KMS-11 (cell line): Measurements from ENCODE around the gene FRAS1.
A peak's percentile ranks its signal among the peaks of the same experiment; 100 is the strongest.
"Not testable (repeated sequence)": the region's sequence is repeated elsewhere in the genome, so short reads cannot be mapped to it uniquely, and the experiment has no call there.

Experiments used
- H2AFZ ChIP-seq: fragments of 200-600 bp; sonication (generic); 2 replicates; pipeline ENCODE4 v1.6.1; 2016; ENCODE audit warnings: antibody characterized with exemption, mixed run types, low read depth
- H3K27ac ChIP-seq: fragments of 200-600 bp; sonication (generic); 2 replicates; pipeline ENCODE4 v1.6.1; 2016; ENCODE audit warnings: mild to moderate bottlenecking, mixed run types
- H3K27me3 ChIP-seq: fragments of 200-600 bp; sonication (generic); 2 replicates; pipeline ENCODE4 v1.6.1; 2017; ENCODE audit warnings: mild to moderate bottlenecking, low read depth, mixed run types, moderate library complexity; ENCODE audit not compliant: insufficient read depth
- H3K36me3 ChIP-seq: fragments of 200-600 bp; sonication (generic); 2 replicates; pipeline ENCODE4 v1.6.1; 2017; ENCODE audit warnings: mild to moderate bottlenecking, mixed run types; ENCODE audit not compliant: insufficient read depth
- H3K4me1 ChIP-seq: fragments of 200-600 bp; sonication (generic); 2 replicates; pipeline ENCODE4 v1.6.1; 2016; ENCODE audit warnings: mild to moderate bottlenecking, low read depth, mixed run types; ENCODE audit not compliant: poor library complexity, severe bottlenecking
- H3K4me2 ChIP-seq: fragments of 200-600 bp; sonication (generic); 2 replicates; pipeline ENCODE4 v1.7.0; 2016; ENCODE audit warnings: mild to moderate bottlenecking, mixed run types
- H3K4me3 ChIP-seq: fragments of 200-600 bp; sonication (generic); IDR thresholded peaks from 2 replicates; pipeline ENCODE4 v1.6.1; 2017; ENCODE audit warnings: low read depth, low read length, mixed read lengths; ENCODE audit not compliant: insufficient read depth
- H3K79me2 ChIP-seq: fragments of 200-600 bp; sonication (generic); 2 replicates; pipeline ENCODE4 v1.6.1; 2016; ENCODE audit warnings: low read depth, mixed run types; ENCODE audit not compliant: insufficient read depth
- H3K9ac ChIP-seq: fragments of 200-600 bp; sonication (generic); 2 replicates; pipeline ENCODE4 v1.6.1; 2016; ENCODE audit warnings: mild to moderate bottlenecking, mixed run types
- H4K20me1 ChIP-seq: fragments of 200-600 bp; sonication (generic); 2 replicates; pipeline ENCODE4 v1.6.1; 2016; ENCODE audit warnings: mild to moderate bottlenecking, mixed run types; ENCODE audit not compliant: insufficient read depth
- TF ChIP-seq, protein P1 (sequence below): fragments of 200-600 bp; sonication (generic); conservative IDR thresholded peaks from 2 replicates; pipeline ENCODE4 v1.6.1; 2017; ENCODE audit warnings: low read depth, mild to moderate bottlenecking, antibody characterized with exemption, low read length, moderate library complexity, mixed read lengths

The FRAS1 gene

DNA sequence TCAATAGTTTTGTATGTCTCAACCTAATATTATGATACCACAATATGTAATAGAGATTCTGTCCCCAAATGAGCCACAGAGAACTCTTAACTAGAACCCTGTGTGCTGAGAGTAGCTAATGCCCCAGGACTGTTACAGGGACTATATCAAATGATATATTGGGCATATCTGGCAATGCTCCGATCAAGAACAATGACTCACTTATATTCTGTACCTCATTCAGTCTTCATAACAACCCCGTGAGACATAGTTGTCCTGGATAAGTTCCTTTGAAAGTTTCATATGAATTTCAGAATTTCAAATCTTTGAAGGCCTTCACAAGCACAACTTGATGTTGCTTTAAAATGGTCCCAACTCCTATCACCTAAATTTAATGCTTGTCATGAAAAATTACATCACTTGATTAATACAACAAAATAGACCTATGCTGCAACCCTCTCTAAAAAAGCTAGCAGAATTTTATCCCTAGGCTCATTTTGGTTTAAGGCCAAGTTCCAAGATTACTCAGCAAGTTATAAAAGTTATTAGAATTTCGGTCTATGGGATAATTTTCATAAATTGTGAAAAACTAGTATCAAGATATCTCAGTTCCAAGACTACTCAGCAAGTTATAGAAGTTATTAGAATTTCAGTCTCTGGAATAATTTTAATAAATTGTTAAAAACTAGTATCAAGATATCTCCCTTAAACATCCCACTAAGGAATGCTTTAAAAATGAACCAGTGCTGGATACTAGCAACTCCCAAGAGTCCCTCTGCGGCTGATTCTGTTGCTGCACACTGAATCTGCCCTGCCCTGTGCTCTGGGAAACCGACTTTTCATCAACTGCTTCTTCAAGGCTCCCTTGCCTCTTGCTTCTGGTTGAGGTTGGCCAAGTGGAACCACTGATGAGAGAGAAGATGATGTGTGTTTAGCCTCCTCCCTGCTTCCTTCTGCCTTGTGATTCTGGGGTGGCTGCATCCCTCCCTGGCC, 488.4 kb downstream of the FRAS1 start:
- H2AFZ ChIP-seq = no peak overlapping the region
- H3K9ac ChIP-seq = no peak overlapping the region
- no peaks in the 10 kb centered on the region for H3K4me1 ChIP-seq
- H3K4me2 ChIP-seq = no peak overlapping the region
- H3K36me3 ChIP-seq = no peaks in the 10 kb centered on the region
- H3K4me3 ChIP-seq = no peak overlapping the region
- no peak overlapping the region for H3K27ac ChIP-seq
- H3K27me3 ChIP-seq = no peaks in the 10 kb centered on the region
- no peaks in the 10 kb centered on the region for H3K79me2 ChIP-seq
- no peaks in the 10 kb centered on the region for H4K20me1 ChIP-seq
- TF ChIP-seq, protein P1, sequence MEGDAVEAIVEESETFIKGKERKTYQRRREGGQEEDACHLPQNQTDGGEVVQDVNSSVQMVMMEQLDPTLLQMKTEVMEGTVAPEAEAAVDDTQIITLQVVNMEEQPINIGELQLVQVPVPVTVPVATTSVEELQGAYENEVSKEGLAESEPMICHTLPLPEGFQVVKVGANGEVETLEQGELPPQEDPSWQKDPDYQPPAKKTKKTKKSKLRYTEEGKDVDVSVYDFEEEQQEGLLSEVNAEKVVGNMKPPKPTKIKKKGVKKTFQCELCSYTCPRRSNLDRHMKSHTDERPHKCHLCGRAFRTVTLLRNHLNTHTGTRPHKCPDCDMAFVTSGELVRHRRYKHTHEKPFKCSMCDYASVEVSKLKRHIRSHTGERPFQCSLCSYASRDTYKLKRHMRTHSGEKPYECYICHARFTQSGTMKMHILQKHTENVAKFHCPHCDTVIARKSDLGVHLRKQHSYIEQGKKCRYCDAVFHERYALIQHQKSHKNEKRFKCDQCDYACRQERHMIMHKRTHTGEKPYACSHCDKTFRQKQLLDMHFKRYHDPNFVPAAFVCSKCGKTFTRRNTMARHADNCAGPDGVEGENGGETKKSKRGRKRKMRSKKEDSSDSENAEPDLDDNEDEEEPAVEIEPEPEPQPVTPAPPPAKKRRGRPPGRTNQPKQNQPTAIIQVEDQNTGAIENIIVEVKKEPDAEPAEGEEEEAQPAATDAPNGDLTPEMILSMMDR = no peak

DNA sequence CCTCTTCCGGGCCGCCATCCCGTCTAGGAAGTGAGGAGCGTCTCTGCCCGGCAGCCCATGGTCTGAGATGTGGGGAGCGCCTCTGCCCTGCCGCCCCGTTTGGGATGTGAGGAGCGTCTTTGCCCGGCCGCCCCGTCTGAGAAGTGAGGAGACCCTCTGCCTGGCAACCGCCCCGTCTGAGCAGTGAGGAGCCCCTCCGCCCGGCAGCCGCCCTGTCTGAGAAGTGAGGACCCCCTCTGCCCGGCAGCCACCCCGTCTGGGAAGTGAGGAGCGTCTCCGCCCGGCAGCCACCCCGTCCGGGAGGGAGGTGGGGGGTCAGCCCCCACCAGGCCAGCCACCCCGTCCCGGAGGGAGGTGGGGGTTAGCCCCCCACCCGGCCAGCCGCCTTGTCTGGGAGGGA, 490.8 kb downstream of the FRAS1 start:
- H3K4me3 ChIP-seq, H2AFZ ChIP-seq, H4K20me1 ChIP-seq, H3K27ac ChIP-seq, H3K27me3 ChIP-seq, H3K4me1 ChIP-seq, H3K9ac ChIP-seq, H3K79me2 ChIP-seq, H3K4me2 ChIP-seq, H3K36me3 ChIP-seq: not testable (repeated sequence)

DNA sequence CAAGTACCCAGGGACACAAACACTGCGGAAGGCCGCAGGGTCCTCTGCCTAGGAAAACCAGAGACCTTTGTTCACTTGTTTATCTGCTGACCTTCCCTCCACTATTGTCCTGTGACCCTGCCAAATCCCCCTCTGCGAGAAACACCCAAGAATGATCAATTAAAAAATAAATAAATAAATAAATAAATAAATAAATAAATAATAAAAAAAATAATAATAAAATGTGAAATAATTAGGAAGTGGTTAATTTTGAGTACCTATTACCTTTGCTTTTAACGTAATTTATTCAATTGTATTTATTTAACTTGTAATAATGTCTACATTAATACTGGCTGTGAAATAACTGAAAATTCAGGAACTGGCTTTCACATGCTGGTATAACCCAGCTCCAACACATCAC, 491.8 kb downstream of the FRAS1 start:
- not testable (repeated sequence) for H3K27me3 ChIP-seq, H3K4me2 ChIP-seq, H3K4me3 ChIP-seq, H4K20me1 ChIP-seq, H3K79me2 ChIP-seq, H3K36me3 ChIP-seq, H3K27ac ChIP-seq, H3K4me1 ChIP-seq, H2AFZ ChIP-seq, H3K9ac ChIP-seq

GRCh38 chr4:78551420-78552351, 494.6 kb downstream of the FRAS1 start, which contains the start of gene ANXA3:
Gene ANXA3 (plus strand): TSS chr4:78551770. CDS start chr4:78554474, 2,704 bp downstream.
- peak within 1 kb of the TSS; percentile 58 for H2AFZ ChIP-seq
- no peaks in the 10 kb centered on the region; the same call in 1 of the 2 replicates for H3K27me3 ChIP-seq
- H3K79me2 ChIP-seq = no peaks in the 10 kb centered on the region
- TF ChIP-seq, protein P1 = no peak
- no peak within 1 kb of the TSS for H3K9ac ChIP-seq
- H3K4me1 ChIP-seq = no peaks in the 10 kb centered on the region
- H4K20me1 ChIP-seq = no peaks in the 10 kb centered on the region
- no peak within 1 kb of the TSS for H3K27ac ChIP-seq
- H3K4me2 ChIP-seq = peak within 1 kb of the TSS; percentile 38
- H3K4me3 ChIP-seq = peak within 1 kb of the TSS; percentile 79
- H3K36me3 ChIP-seq = no peaks in the 10 kb centered on the region

- Histone ChIP-seq H3K4me3 (no peak overlapping the region), H2AFZ (no peak overlapping the region; the same call in 1 of the 2 replicates), H3K79me2 (no peaks in the 10 kb centered on the region), H3K27me3 (no peaks in the 10 kb centered on the region; the same call in 1 of the 2 replicates), H3K27ac (no peak overlapping the region), H3K36me3 (no peaks in the 10 kb centered on the region), H3K4me2 (no peak overlapping the region), H4K20me1 (no peaks in the 10 kb centered on the region), H3K9ac (no peak overlapping the region), H3K4me1 (no peaks in the 10 kb centered on the region)
- TF ChIP-seq, protein P1 = no peak
These were observed 495.4 kb downstream of the FRAS1 start for GRCh38 chr4:78552389-78553042.
